ENCODE data around the gene MCM3AP. TPM values are rescaled to one million over a fixed set of nuclear protein-coding genes. Genes with fewer than 3 reads are reported as not detected.

Gene MCM3AP
- total and polyA plus RNA-seq, 9 of the 15 experiments (the other 6 are each of a cell fraction or from before 2014, with no cell fraction given) = 6.5 to 179 (median 69.6) TPM

- no peak for TF ChIP-seq ZFP91 (CRISPR knock-in tag; IDR thresholded peaks at IDR 0.05)
- TF ChIP-seq CTBP1 (IDR thresholded peaks at IDR 0.05; ENCODE audit: borderline replicate concordance) = peak; percentile 44; the same call in 1 of the 2 replicates
- TF ChIP-seq ZNF75A (CRISPR knock-in tag; IDR thresholded peaks at IDR 0.05) = no peak
- no peak for TF ChIP-seq PTTG1 (tag; IDR thresholded peaks at IDR 0.05; ENCODE audit: low read depth)
- peak; percentile 91 for TF ChIP-seq EP400 (IDR thresholded peaks at IDR 0.05)
- no peak for TF ChIP-seq ARID2 (IDR thresholded peaks at IDR 0.05)
- TF ChIP-seq SMARCA5 (IDR thresholded peaks at IDR 0.05) = no peak
- no peak for TF ChIP-seq ZNF609 (CRISPR knock-in tag; IDR thresholded peaks at IDR 0.05; ENCODE audit: borderline replicate concordance)
- TF ChIP-seq, protein P1, sequence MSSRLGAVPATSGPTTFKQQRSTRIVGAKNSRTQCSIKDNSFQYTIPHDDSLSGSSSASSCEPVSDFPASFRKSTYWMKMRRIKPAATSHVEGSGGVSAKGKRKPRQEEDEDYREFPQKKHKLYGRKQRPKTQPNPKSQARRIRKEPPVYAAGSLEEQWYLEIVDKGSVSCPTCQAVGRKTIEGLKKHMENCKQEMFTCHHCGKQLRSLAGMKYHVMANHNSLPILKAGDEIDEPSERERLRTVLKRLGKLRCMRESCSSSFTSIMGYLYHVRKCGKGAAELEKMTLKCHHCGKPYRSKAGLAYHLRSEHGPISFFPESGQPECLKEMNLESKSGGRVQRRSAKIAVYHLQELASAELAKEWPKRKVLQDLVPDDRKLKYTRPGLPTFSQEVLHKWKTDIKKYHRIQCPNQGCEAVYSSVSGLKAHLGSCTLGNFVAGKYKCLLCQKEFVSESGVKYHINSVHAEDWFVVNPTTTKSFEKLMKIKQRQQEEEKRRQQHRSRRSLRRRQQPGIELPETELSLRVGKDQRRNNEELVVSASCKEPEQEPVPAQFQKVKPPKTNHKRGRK (tag; IDR thresholded peaks at IDR 0.05) = no peak
- TF ChIP-seq, protein P2, sequence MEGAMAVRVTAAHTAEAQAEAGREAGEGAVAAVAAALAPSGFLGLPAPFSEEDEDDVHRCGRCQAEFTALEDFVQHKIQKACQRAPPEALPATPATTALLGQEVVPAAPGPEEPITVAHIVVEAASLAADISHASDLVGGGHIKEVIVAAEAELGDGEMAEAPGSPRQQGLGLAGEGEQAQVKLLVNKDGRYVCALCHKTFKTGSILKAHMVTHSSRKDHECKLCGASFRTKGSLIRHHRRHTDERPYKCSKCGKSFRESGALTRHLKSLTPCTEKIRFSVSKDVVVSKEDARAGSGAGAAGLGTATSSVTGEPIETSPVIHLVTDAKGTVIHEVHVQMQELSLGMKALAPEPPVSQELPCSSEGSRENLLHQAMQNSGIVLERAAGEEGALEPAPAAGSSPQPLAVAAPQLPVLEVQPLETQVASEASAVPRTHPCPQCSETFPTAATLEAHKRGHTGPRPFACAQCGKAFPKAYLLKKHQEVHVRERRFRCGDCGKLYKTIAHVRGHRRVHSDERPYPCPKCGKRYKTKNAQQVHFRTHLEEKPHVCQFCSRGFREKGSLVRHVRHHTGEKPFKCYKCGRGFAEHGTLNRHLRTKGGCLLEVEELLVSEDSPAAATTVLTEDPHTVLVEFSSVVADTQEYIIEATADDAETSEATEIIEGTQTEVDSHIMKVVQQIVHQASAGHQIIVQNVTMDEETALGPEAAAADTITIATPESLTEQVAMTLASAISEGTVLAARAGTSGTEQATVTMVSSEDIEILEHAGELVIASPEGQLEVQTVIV (CRISPR knock-in tag; IDR thresholded peaks at IDR 0.05; ENCODE audit: borderline replicate concordance) = no peak
- no peak; the same call in 1 of the 2 replicates for TF ChIP-seq ZNF395 (CRISPR knock-in tag; IDR thresholded peaks at IDR 0.05)
- no peak for TF ChIP-seq CEBPB (tag; IDR thresholded peaks at IDR 0.05)
- no peak for TF ChIP-seq ZNF79 (CRISPR knock-in tag; IDR thresholded peaks at IDR 0.05; ENCODE audit: low read depth)
- no peak for TF ChIP-seq ZNF589 (CRISPR knock-in tag; IDR thresholded peaks at IDR 0.05; ENCODE audit: low read depth)
Observed at GRCh38 chr21:46229133-46229922, 56.1 kb downstream of the MCM3AP start (continued).

Data from K562 (cell line).